Trophoblast cell (in vitro differentiated cells and primary cell): Measurements from ENCODE around the gene SAMM50.

Experiments used
- DNase-seq, 2 donors: peaks; one replicate each; pipeline ENCODE4 v3.0.0-alpha.2; 2016
- H2AFZ ChIP-seq: 2 replicates; pipeline ENCODE4 v1.6.1; 2013; ENCODE audit warnings: low read length, moderate library complexity, mild to moderate bottlenecking; ENCODE audit not compliant: insufficient read depth, poor library complexity
- H2AK5ac ChIP-seq: 2 replicates; pipeline ENCODE4 v1.6.1; 2013; ENCODE audit warnings: mild to moderate bottlenecking, low read length
- H2BK120ac ChIP-seq: 2 replicates; pipeline ENCODE4 v1.6.1; 2013; ENCODE audit warnings: low read length, mild to moderate bottlenecking, moderate library complexity; ENCODE audit not compliant: insufficient read depth, poor library complexity
- H2BK12ac ChIP-seq: 2 replicates; pipeline ENCODE4 v1.6.1; 2013; ENCODE audit warnings: mild to moderate bottlenecking, low read length, moderate library complexity
- H2BK5ac ChIP-seq: 2 replicates; pipeline ENCODE4 v1.6.1; 2013; ENCODE audit warnings: low read length, low read depth, moderate library complexity, mild to moderate bottlenecking; ENCODE audit not compliant: poor library complexity
- H3K14ac ChIP-seq: 2 replicates; pipeline ENCODE4 v1.6.1; 2013; ENCODE audit warnings: mild to moderate bottlenecking, low read length
- H3K18ac ChIP-seq: 2 replicates; pipeline ENCODE4 v1.6.1; 2013; ENCODE audit warnings: mild to moderate bottlenecking, low read length
- H3K23ac ChIP-seq: 2 replicates; pipeline ENCODE4 v1.6.1; 2013; ENCODE audit warnings: low read length
- H3K27ac ChIP-seq: 2 replicates; pipeline ENCODE4 v1.5.1; 2013; ENCODE audit warnings: low read depth, mild to moderate bottlenecking, inconsistent platforms, low read length, moderate library complexity
- H3K27me3 ChIP-seq: 2 replicates; pipeline ENCODE4 v1.6.1; 2013; ENCODE audit warnings: inconsistent platforms, mild to moderate bottlenecking, low read length, moderate library complexity; ENCODE audit not compliant: insufficient read depth
- H3K36me3 ChIP-seq, 2 experiments: 1 replicate in 1 of 2; 2 replicates in 1 of 2; pipeline ENCODE4 v1.6.1; 2013; ENCODE audit warnings: low read length in 2 of 2, mild to moderate bottlenecking in 2 of 2, moderate library complexity in 1 of 2; ENCODE audit not compliant: insufficient read depth in 2 of 2, control insufficient read depth in 1 of 2
- H3K4ac ChIP-seq: 2 replicates; pipeline ENCODE4 v1.6.1; 2013; ENCODE audit warnings: low read depth, mild to moderate bottlenecking, low read length, moderate library complexity
- H3K4me1 ChIP-seq, 2 experiments: 1 replicate in 1 of 2; 2 replicates in 1 of 2; pipeline ENCODE4 v1.6.1; 2013; ENCODE audit warnings: low read length in 2 of 2, mild to moderate bottlenecking in 2 of 2, moderate library complexity in 1 of 2; ENCODE audit not compliant: insufficient read depth in 2 of 2, control insufficient read depth in 1 of 2
- H3K4me2 ChIP-seq: 2 replicates; pipeline ENCODE4 v1.6.1; 2013; ENCODE audit warnings: inconsistent platforms, mild to moderate bottlenecking, low read length, moderate library complexity
- H3K4me3 ChIP-seq: 2 replicates; pipeline ENCODE4 v1.5.1; 2013; ENCODE audit warnings: mild to moderate bottlenecking, low read depth, low read length, inconsistent platforms
- H3K79me1 ChIP-seq: one replicate; pipeline ENCODE4 v1.6.1; 2013; ENCODE audit warnings: low read length
- H3K79me2 ChIP-seq: 2 replicates; pipeline ENCODE4 v1.6.1; 2013; ENCODE audit warnings: low read length, mild to moderate bottlenecking; ENCODE audit not compliant: control insufficient read depth, insufficient read depth, poor library complexity
- H3K9ac ChIP-seq: 2 replicates; pipeline ENCODE4 v1.6.1; 2013; ENCODE audit warnings: mild to moderate bottlenecking, low read length
- H3K9me3 ChIP-seq: 2 replicates; pipeline ENCODE4 v1.6.1; 2013; ENCODE audit warnings: low read depth, mild to moderate bottlenecking, control low read depth, inconsistent platforms, low read length; ENCODE audit not compliant: insufficient read depth
- H4K12ac ChIP-seq: 2 replicates; pipeline ENCODE4 v1.6.1; 2013; ENCODE audit warnings: low read depth, mild to moderate bottlenecking, low read length, moderate library complexity
- H4K8ac ChIP-seq: 2 replicates; pipeline ENCODE4 v1.6.1; 2013; ENCODE audit warnings: low read depth, mild to moderate bottlenecking, low read length, moderate library complexity
- H4K91ac ChIP-seq: one replicate; pipeline ENCODE4 v1.6.1; 2013; ENCODE audit warnings: low read depth, mild to moderate bottlenecking, low read length, moderate library complexity
- WGBS: extraction: QIAGEN DNeasy Blood & Tissue Kit; methylation state at CpG from one replicate; pipeline ENCODE4 v1.1.7; 2013; ENCODE audit warnings: missing lambda C conversion rate; ENCODE audit not compliant: insufficient read length, insufficient coverage; ENCODE audit errors: extremely low coverage; 5-methylcytosine and 5-hydroxymethylcytosine counted together

SAMM50 gene

GRCh38 chr22:43964314-43964857, 9.1 kb downstream of the SAMM50 start:
- H2BK12ac ChIP-seq: no peak overlapping the region
- no peak overlapping the region for H4K8ac ChIP-seq
- no peak overlapping the region for H2BK120ac ChIP-seq
- no peak overlapping the region for H3K4ac ChIP-seq
- H2AK5ac ChIP-seq: no peak overlapping the region
- no peak overlapping the region for H3K18ac ChIP-seq
- H3K27me3 ChIP-seq: no peaks in the 10 kb centered on the region
- H3K9ac ChIP-seq: no peak overlapping the region
- no peak overlapping the region for H4K91ac ChIP-seq
- no peaks in the 10 kb centered on the region for H3K79me1 ChIP-seq
- H3K36me3 ChIP-seq: peaks cover 23 to 42% of the 10 kb centered on the region in 2 experiments
- no peak overlapping the region for H2AFZ ChIP-seq
- no CpG with 5 or more reads among the region's 10 CpGs for WGBS
- H3K23ac ChIP-seq: no peak overlapping the region
- no peaks in the 10 kb centered on the region for H3K4me1 ChIP-seq
- H2BK5ac ChIP-seq: no peak overlapping the region
- no peak for DNase-seq
- no peak overlapping the region for H3K4me2 ChIP-seq
- H3K14ac ChIP-seq: no peak overlapping the region
- H4K12ac ChIP-seq: no peak overlapping the region
- H3K79me2 ChIP-seq: no peaks in the 10 kb centered on the region
- H3K27ac ChIP-seq: no peak overlapping the region
- no peak overlapping the region for H3K4me3 ChIP-seq
- no peaks in the 10 kb centered on the region for H3K9me3 ChIP-seq

GRCh38 chr22:43967069-43967468, 11.8 kb downstream of the SAMM50 start:
- DNase-seq: no peak
- no peak overlapping the region for H3K9ac ChIP-seq
- no peak overlapping the region for H2AFZ ChIP-seq
- no peaks in the 10 kb centered on the region for H3K79me1 ChIP-seq
- H3K14ac ChIP-seq: no peak overlapping the region
- H3K4me1 ChIP-seq: no peaks in the 10 kb centered on the region
- H2BK5ac ChIP-seq: no peak overlapping the region
- H3K4ac ChIP-seq: no peak overlapping the region
- H3K27ac ChIP-seq: no peak overlapping the region
- H4K91ac ChIP-seq: no peak overlapping the region
- no peak overlapping the region for H2BK120ac ChIP-seq
- H3K4me3 ChIP-seq: no peak overlapping the region
- H2AK5ac ChIP-seq: no peak overlapping the region
- H4K12ac ChIP-seq: no peak overlapping the region
- H3K4me2 ChIP-seq: no peak overlapping the region
- H3K27me3 ChIP-seq: no peaks in the 10 kb centered on the region
- no peaks in the 10 kb centered on the region for H3K9me3 ChIP-seq
- no peak overlapping the region for H2BK12ac ChIP-seq
- no peaks in the 10 kb centered on the region for H3K79me2 ChIP-seq
- no peak overlapping the region for H3K23ac ChIP-seq
- no CpG with 5 or more reads among the region's 7 CpGs for WGBS
- H3K36me3 ChIP-seq: peaks cover 29 to 53% of the 10 kb centered on the region in 2 experiments
- H4K8ac ChIP-seq: no peak overlapping the region
- no peak overlapping the region for H3K18ac ChIP-seq

GRCh38 chr22:43968614-43969013, 13.4 kb downstream of the SAMM50 start:
- Histone ChIP-seq H3K4me2 (no peak overlapping the region), H3K14ac (no peak overlapping the region), H3K79me2 (no peaks in the 10 kb centered on the region), H3K18ac (no peak overlapping the region), H3K4me3 (no peak overlapping the region), H2AK5ac (no peak overlapping the region), H3K27ac (no peak overlapping the region), H2AFZ (no peak overlapping the region), H3K79me1 (no peaks in the 10 kb centered on the region), H3K9me3 (no peaks in the 10 kb centered on the region), H4K12ac (no peak overlapping the region), H2BK12ac (no peak overlapping the region), H3K36me3 (peaks cover 34 to 63% of the 10 kb centered on the region in 2 experiments), H4K8ac (no peak overlapping the region), H3K23ac (no peak overlapping the region), H2BK5ac (no peak overlapping the region), H3K4ac (no peak overlapping the region), H4K91ac (no peak overlapping the region), H3K4me1 (no peaks in the 10 kb centered on the region), H3K27me3 (no peaks in the 10 kb centered on the region), H3K9ac (no peak overlapping the region), H2BK120ac (no peak overlapping the region)
- WGBS: no CpG with 5 or more reads among the region's 7 CpGs
- DNase-seq: no peak

- Histone ChIP-seq H3K18ac (no peak overlapping the region), H3K14ac (no peak overlapping the region), H3K4me1 (no peaks in the 10 kb centered on the region), H3K79me1 (no peaks in the 10 kb centered on the region), H3K23ac (no peak overlapping the region), H3K36me3 (peaks cover 36 to 66% of the 10 kb centered on the region in 2 experiments), H3K4me3 (no peak overlapping the region), H2BK5ac (no peak overlapping the region), H2AK5ac (no peak overlapping the region), H3K27ac (no peak overlapping the region), H4K91ac (no peak overlapping the region), H3K27me3 (no peaks in the 10 kb centered on the region), H3K79me2 (no peaks in the 10 kb centered on the region), H3K9me3 (no peaks in the 10 kb centered on the region), H2BK12ac (no peak overlapping the region), H3K9ac (no peak overlapping the region), H4K12ac (no peak overlapping the region), H2AFZ (no peak overlapping the region), H4K8ac (no peak overlapping the region), H3K4me2 (no peak overlapping the region), H2BK120ac (no peak overlapping the region), H3K4ac (no peak overlapping the region)
- no CpG with 5 or more reads among the region's 19 CpGs for WGBS
- no peak for DNase-seq
These were observed 14.0 kb downstream of the SAMM50 start for GRCh38 chr22:43969021-43969878.
